ENCODE measurements around the gene EDIL3. TPM values are rescaled to one million over a fixed set of nuclear protein-coding genes. Genes with fewer than 3 reads are reported as not detected.

The EDIL3 gene
- total RNA-seq, 4 donors from 2014 or later = 5.6 to 38.9 (median 25.6) TPM

GRCh38 chr5:84149094-84149493, 235.6 kb downstream of the EDIL3 start:
- H3K27me3 ChIP-seq = no peaks in the 10 kb centered on the region
- no peak for DNase-seq
- H3K36me3 ChIP-seq = no peaks in the 10 kb centered on the region
- in situ Hi-C loops (cut with MboI; ENCODE audit: low pct_ligation_motif_present in 1 of 4, low pct_unique_long_range_greater_than_20kb in 1 of 4, low sequenced_read_pairs in 3 of 4) (no loop called here), intact Hi-C loops (cut with DNase I; ENCODE audit: low total_unique reads) (no loop called here)
- H3K27ac ChIP-seq = no peak overlapping the region
- TF ChIP-seq EP300 (IDR thresholded peaks at IDR 0.05; ENCODE audit: low read depth) (no peak), POLR2AphosphoS5 (IDR thresholded peaks at IDR 0.05) (no peak), POLR2A (IDR thresholded peaks at IDR 0.05) (no peak)
- TF ChIP-seq, protein P1, sequence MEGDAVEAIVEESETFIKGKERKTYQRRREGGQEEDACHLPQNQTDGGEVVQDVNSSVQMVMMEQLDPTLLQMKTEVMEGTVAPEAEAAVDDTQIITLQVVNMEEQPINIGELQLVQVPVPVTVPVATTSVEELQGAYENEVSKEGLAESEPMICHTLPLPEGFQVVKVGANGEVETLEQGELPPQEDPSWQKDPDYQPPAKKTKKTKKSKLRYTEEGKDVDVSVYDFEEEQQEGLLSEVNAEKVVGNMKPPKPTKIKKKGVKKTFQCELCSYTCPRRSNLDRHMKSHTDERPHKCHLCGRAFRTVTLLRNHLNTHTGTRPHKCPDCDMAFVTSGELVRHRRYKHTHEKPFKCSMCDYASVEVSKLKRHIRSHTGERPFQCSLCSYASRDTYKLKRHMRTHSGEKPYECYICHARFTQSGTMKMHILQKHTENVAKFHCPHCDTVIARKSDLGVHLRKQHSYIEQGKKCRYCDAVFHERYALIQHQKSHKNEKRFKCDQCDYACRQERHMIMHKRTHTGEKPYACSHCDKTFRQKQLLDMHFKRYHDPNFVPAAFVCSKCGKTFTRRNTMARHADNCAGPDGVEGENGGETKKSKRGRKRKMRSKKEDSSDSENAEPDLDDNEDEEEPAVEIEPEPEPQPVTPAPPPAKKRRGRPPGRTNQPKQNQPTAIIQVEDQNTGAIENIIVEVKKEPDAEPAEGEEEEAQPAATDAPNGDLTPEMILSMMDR (IDR thresholded peaks at IDR 0.05) = no peak
- no peaks in the 10 kb centered on the region for H3K4me1 ChIP-seq
- no peaks in the 10 kb centered on the region for H3K9me3 ChIP-seq
- 89 to 90% methylated on average over 3 of the region's 3 CpGs for WGBS, 2 donors (ENCODE audit: low coverage in 1 of 2)
- H3K4me3 ChIP-seq = no peak overlapping the region

DNA sequence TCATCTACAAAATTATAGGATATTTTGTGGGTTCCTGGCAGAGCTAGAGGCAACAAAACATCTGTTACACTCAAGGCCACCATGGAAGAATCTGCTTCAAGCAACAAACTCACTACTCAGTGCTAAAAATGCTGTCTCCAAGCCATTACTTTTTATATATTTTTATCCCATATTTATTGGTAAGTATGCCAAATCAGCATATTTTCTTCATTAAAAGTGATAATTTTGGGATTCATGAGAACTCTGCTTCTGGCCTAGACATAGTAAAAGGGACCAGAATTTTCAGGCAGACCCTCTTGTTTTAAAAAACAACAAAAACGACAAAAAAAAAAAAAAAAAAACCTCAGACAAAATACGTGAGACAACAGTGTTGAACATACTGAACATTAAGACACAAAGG, 236.0 kb downstream of the EDIL3 start:
- no peaks in the 10 kb centered on the region for H3K4me1 ChIP-seq
- H3K27ac ChIP-seq = no peak overlapping the region
- H3K27me3 ChIP-seq = no peaks in the 10 kb centered on the region
- H3K4me3 ChIP-seq = no peak overlapping the region
- in situ Hi-C loops (cut with MboI; ENCODE audit: low pct_ligation_motif_present in 1 of 4, low pct_unique_long_range_greater_than_20kb in 1 of 4, low sequenced_read_pairs in 3 of 4) (no loop called here), intact Hi-C loops (cut with DNase I; ENCODE audit: low total_unique reads) (no loop called here)
- no peak for DNase-seq
- H3K9me3 ChIP-seq = no peaks in the 10 kb centered on the region
- WGBS, 2 donors (ENCODE audit: low coverage in 1 of 2) = 77 to 83% methylated on average over 2 of the region's 2 CpGs
- TF ChIP-seq POLR2AphosphoS5 (IDR thresholded peaks at IDR 0.05) (no peak), POLR2A (IDR thresholded peaks at IDR 0.05) (no peak), EP300 (IDR thresholded peaks at IDR 0.05; ENCODE audit: low read depth) (no peak)
- TF ChIP-seq, protein P1 (IDR thresholded peaks at IDR 0.05) = no peak
- H3K36me3 ChIP-seq = no peaks in the 10 kb centered on the region

DNA sequence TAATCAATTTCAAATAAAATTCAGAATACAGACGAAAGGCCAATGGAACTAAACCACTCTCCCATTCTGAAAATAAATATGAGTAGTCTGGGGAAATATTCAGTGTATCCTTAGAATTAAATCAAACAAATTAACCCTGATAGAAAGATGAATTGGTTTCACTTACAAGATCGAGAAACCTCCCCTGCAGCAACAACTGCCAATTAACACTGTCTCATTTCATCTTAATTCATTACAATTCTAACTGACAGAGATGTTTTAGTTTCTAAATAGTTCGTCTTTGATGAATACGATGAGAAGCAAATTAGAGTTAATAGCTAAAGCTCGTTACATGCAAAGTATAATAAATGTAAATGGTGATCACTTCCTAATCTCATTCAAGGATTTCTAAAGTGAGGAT, 247.1 kb downstream of the EDIL3 start:
- in situ Hi-C loops (cut with MboI; ENCODE audit: low pct_ligation_motif_present in 1 of 4, low pct_unique_long_range_greater_than_20kb in 1 of 4, low sequenced_read_pairs in 3 of 4) (no loop called here), intact Hi-C loops (cut with DNase I; ENCODE audit: low total_unique reads) (no loop called here)
- Histone ChIP-seq H3K27ac (no peak overlapping the region), H3K4me3 (no peak overlapping the region), H3K9me3 (no peaks in the 10 kb centered on the region), H3K4me1 (no peaks in the 10 kb centered on the region), H3K36me3 (no peaks in the 10 kb centered on the region), H3K27me3 (no peaks in the 10 kb centered on the region)
- TF ChIP-seq, protein P1 (IDR thresholded peaks at IDR 0.05) = no peak
- TF ChIP-seq POLR2A (IDR thresholded peaks at IDR 0.05) (no peak), POLR2AphosphoS5 (IDR thresholded peaks at IDR 0.05) (no peak), EP300 (IDR thresholded peaks at IDR 0.05; ENCODE audit: low read depth) (no peak)
- 83% methylated on average over 5 of the region's 5 CpGs for WGBS, 2 donors (ENCODE audit: low coverage in 1 of 2)
- no peak for DNase-seq

DNA sequence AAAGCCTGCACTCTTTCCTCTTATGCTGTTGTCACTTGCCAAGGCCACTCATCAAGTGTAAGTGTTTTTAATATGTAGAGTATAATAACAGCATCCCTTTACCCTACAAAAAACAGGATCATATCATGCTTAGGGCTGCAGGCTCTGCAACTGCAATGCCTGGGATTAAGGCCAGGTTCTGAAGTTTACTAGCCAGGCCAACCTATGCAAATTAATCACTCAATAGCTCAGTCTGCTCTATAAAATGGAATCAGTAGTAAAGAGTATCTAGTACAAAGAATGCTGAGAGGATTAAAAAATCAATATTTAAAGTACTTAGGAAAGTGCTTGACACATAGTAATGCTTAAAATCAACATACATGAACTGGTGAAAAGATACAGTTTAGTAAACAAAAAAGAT, 253.3 kb downstream of the EDIL3 start:
- no peaks in the 10 kb centered on the region for H3K36me3 ChIP-seq
- H3K9me3 ChIP-seq = no peaks in the 10 kb centered on the region
- TF ChIP-seq POLR2AphosphoS5 (IDR thresholded peaks at IDR 0.05) (no peak), EP300 (IDR thresholded peaks at IDR 0.05; ENCODE audit: low read depth) (no peak), POLR2A (IDR thresholded peaks at IDR 0.05) (no peak)
- TF ChIP-seq, protein P1 (IDR thresholded peaks at IDR 0.05) = no peak
- no peak overlapping the region for H3K4me3 ChIP-seq
- H3K27ac ChIP-seq = no peak overlapping the region
- intact Hi-C loops (cut with DNase I; ENCODE audit: low total_unique reads) = no loop called here
- DNase-seq = no peak
- in situ Hi-C loops (cut with MboI; ENCODE audit: low pct_ligation_motif_present in 1 of 4, low pct_unique_long_range_greater_than_20kb in 1 of 4, low sequenced_read_pairs in 3 of 4) = no loop called here
- H3K4me1 ChIP-seq = peaks cover 0 to 21% (median 5%) of the 10 kb centered on the region in 4 donors
- no peaks in the 10 kb centered on the region for H3K27me3 ChIP-seq
